K562 (cell line): ENCODE results near the gene TERB1. TPM values are rescaled to one million over a fixed set of nuclear protein-coding genes. Genes with fewer than 3 reads are reported as not detected.

Experiments
- ATAC-seq: fragments of 200-7000 bp; cut with Tn5 transposase; 3 replicates; pipeline ENCODE4 v1.9.1; 2020; ENCODE audit warnings: moderate library complexity
- BruUV-seq: library from RNA; stranded (reverse); fragments of 400-500 nt; replicated peaks from 2 replicates; lab custom pipeline; 2021; lab: Mats Ljungman, UMichigan
- CTCF ChIA-PET: fragments of 300-600 bp; formaldehyde crosslinking; extraction: SDS; loops from one replicate; lab custom pipeline; 2021; ENCODE audit warnings: low intra/inter-chr PET ratio; lab: Yijun Ruan, JAX
- POLR2A ChIA-PET: fragments of 300-600, 350-650 bp; sonication (Branson Sonifier 250); formaldehyde crosslinking; extraction: SDS; loops from one replicate; lab custom pipeline; 2021; ENCODE audit warnings: antibody characterized with exemption, inconsistent platforms; lab: Yijun Ruan, JAX
- DNase-seq, 4 experiments: peaks; one replicate each; pipeline versions ENCODE4 v3.0.0 to v3.0.0-alpha.2; 2011 to 2018; ENCODE audit warnings: low spot score in 3 of 4, mixed read lengths in 3 of 4; ENCODE audit errors: extremely low read depth in 1 of 4
- FAIRE-seq: peaks from 2 replicates; lab custom pipeline; 2011; peaks lifted over from hg19 to GRCh38; lab: Jason Lieb, UNC
- H2AFZ ChIP-seq: 2 replicates; pipeline ENCODE4 v1.6.0; 2011; ENCODE audit warnings: low read depth, low read length, control low read depth, inconsistent platforms
- H3K27ac ChIP-seq: fragments of 200-600 bp; 3 replicates; pipeline ENCODE4 v1.8.0; 2011; ENCODE audit warnings: low read depth, mild to moderate bottlenecking, control low read depth, inconsistent platforms, low read length, moderate library complexity, mixed read lengths; ENCODE audit errors: extremely low read depth
- H3K27me3 ChIP-seq, 2 experiments: fragments of 300-600 bp in 1 of 2; 2 replicates in 1 of 2; 3 replicates in 1 of 2; pipeline versions ENCODE4 v1.6.0 to v1.8.0; 2011; ENCODE audit warnings: inconsistent platforms in 2 of 2, low read length in 2 of 2, mild to moderate bottlenecking in 1 of 2, mixed read lengths in 1 of 2, moderate library complexity in 1 of 2; ENCODE audit not compliant: control insufficient read depth in 2 of 2, insufficient read depth in 2 of 2
- H3K36me3 ChIP-seq: fragments of 300-600 bp; 3 replicates; pipeline ENCODE4 v1.8.0; 2011; ENCODE audit warnings: mild to moderate bottlenecking, low read length, inconsistent platforms; ENCODE audit not compliant: control insufficient read depth, insufficient read depth
- H3K4me1 ChIP-seq, 2 experiments: fragments of 200-600 bp in 1 of 2; replicated peaks in 1 of 2; 2 replicates in 1 of 2; 3 replicates in 1 of 2; pipeline versions ENCODE4 v1.5.1 to v1.8.0; 2011; ENCODE audit warnings: inconsistent platforms in 2 of 2, low read length in 2 of 2, mild to moderate bottlenecking in 1 of 2, mixed read lengths in 1 of 2, moderate library complexity in 1 of 2; ENCODE audit not compliant: control insufficient read depth in 2 of 2, insufficient read depth in 2 of 2
- H3K4me2 ChIP-seq: 2 replicates; pipeline ENCODE4 v1.6.1; 2011; ENCODE audit warnings: low read length, control low read depth, inconsistent platforms, mixed read lengths; ENCODE audit not compliant: insufficient read depth
- H3K4me3 ChIP-seq: fragments of 200-600 bp; sonication (generic), shearing (Covaris generic); 2 replicates; pipeline ENCODE4 v1.5.1; 2016; ENCODE audit warnings: control low read depth, inconsistent platforms
- H3K79me2 ChIP-seq: fragments of 200-600 bp; 3 replicates; pipeline ENCODE4 v1.8.0; 2011; ENCODE audit warnings: low read length, inconsistent platforms; ENCODE audit not compliant: control insufficient read depth, insufficient read depth
- H3K9ac ChIP-seq, 2 experiments: 2 replicates each; pipeline versions ENCODE4 v1.6.0 to v1.6.1; 2011; ENCODE audit warnings: low read depth in 2 of 2, low read length in 2 of 2, control low read depth in 1 of 2, inconsistent platforms in 1 of 2, mild to moderate bottlenecking in 1 of 2, mixed read lengths in 1 of 2; ENCODE audit not compliant: insufficient read depth in 1 of 2
- H3K9me1 ChIP-seq: one replicate; pipeline ENCODE4 v1.6.0; 2011; ENCODE audit warnings: inconsistent platforms, mild to moderate bottlenecking, low read length, moderate library complexity; ENCODE audit not compliant: control insufficient read depth, insufficient read depth
- H3K9me3 ChIP-seq: replicated peaks from 2 replicates; pipeline ENCODE4 v1.5.1; 2011; ENCODE audit warnings: low read depth, low read length, inconsistent platforms; ENCODE audit not compliant: control insufficient read depth, insufficient read depth
- H4K20me1 ChIP-seq: replicated peaks from 2 replicates; pipeline ENCODE4 v1.6.1; 2011; ENCODE audit warnings: low read length, inconsistent platforms, mixed read lengths; ENCODE audit not compliant: control insufficient read depth, insufficient read depth
- ETV5 ChIP-seq: sonication (generic); formaldehyde crosslinking; IDR thresholded peaks from 2 replicates; pipeline ENCODE4 v1.4.0; 2020; ENCODE audit warnings: low read depth, mild to moderate bottlenecking, missing genetic modification reagents
- MAZ ChIP-seq, 2 experiments: fragments of 450-650 bp in 1 of 2; sonication (generic) in 1 of 2; formaldehyde crosslinking; IDR thresholded peaks in 1 of 2; conservative IDR thresholded peaks in 1 of 2; 2 replicates each; pipeline versions ENCODE4 v1.4.0 to v1.5.0; 2020; ENCODE audit warnings: mild to moderate bottlenecking in 1 of 2, missing genetic modification reagents in 1 of 2
- MYC ChIP-seq, 2 experiments: fragments of 250-450 bp in 1 of 2; sonication (Bioruptor Pico) in 1 of 2; IDR thresholded peaks; 2 replicates each; pipeline versions ENCODE4 v1.5.1 to v1.6.1; 2012 to 2021; ENCODE audit warnings: low read depth in 2 of 2, borderline replicate concordance in 1 of 2, improper control_type of control experiment in 1 of 2, low read length in 1 of 2, mild to moderate bottlenecking in 1 of 2, moderate library complexity in 1 of 2
- NBN ChIP-seq: fragments of 450-650 bp; IDR thresholded peaks from 2 replicates; pipeline ENCODE4 v1.6.1; 2016; ENCODE audit warnings: low read depth, mild to moderate bottlenecking
- NFYB ChIP-seq: IDR thresholded peaks from 2 replicates; pipeline ENCODE4 v1.6.1; 2011; ENCODE audit warnings: mild to moderate bottlenecking, moderate library complexity; ENCODE audit not compliant: insufficient read length; ENCODE audit errors: extremely low read depth
- SMAD1 ChIP-seq: fragments of 150-350 bp; IDR thresholded peaks from 2 replicates; pipeline ENCODE4 v1.6.1; 2014; ENCODE audit warnings: low read length, low read depth; ENCODE audit not compliant: partially characterized antibody
- ZNF316 ChIP-seq: fragments of 450-650 bp; IDR thresholded peaks from 2 replicates; pipeline ENCODE4 v1.6.1; 2016
- WGBS: fragments of 100-300 bp; shearing (Covaris generic); methylation state at CpG from one replicate; pipeline ENCODE4 v1.1.6; 2016; ENCODE audit warnings: low coverage, mixed read lengths; ENCODE audit not compliant: insufficient coverage; ENCODE audit errors: missing lambda C conversion rate; 5-methylcytosine and 5-hydroxymethylcytosine counted together
- in situ Hi-C: fragments of 300-500 bp; cut with MboI; formaldehyde crosslinking; loops from 4 replicates; pipeline ENCODE4 v1.15.0; 2018; ENCODE audit warnings: inconsistent platforms, mixed read lengths
- intact Hi-C: fragments of 100-400 bp; cut with micrococcal nuclease; formaldehyde crosslinking; loops from 2 replicates; pipeline ENCODE4 v1.14.2; 2022
- polyA plus RNA-seq, 8 experiments: library from polyadenylated mRNA; depleted of rRNA in 4 of 8; stranded (reverse) in 5 of 8; unstranded in 3 of 8; fragments of >200 nt; fragmentation: Nextera tagmentation in 2 of 8; fragmentation: Illumina TruSeq in 1 of 8; extraction: Ambion mirVana in 2 of 8; extraction: Trizol in 1 of 8; gene quantifications; 2 replicates each; pipeline versions ENCODE4 v1.2.1 to v1.2.3, GENCODE V29; 2011 to 2014; ENCODE audit warnings: inconsistent platforms in 1 of 8, missing spikeins in 1 of 8
- total RNA-seq, 7 experiments: library from RNA; depleted of rRNA in 6 of 7; stranded (reverse); fragments of >200 nt in 6 of 7; fragmentation: Illumina TruSeq in 2 of 7; extraction: Trizol in 2 of 7; gene quantifications; 2 replicates each; pipeline versions ENCODE4 v1.2.1 to v1.2.3, GENCODE V29; 2011 to 2021; ENCODE audit warnings: low replicate concordance in 1 of 7
- TF ChIP-seq, protein P1 (sequence below): fragments of 200-600 bp; sonication (generic); IDR thresholded peaks from one replicate; pipeline ENCODE4 v1.6.1; 2012; ENCODE audit warnings: mild to moderate bottlenecking, low read depth, low read length, inconsistent platforms
- TF ChIP-seq, protein P2 (sequence below): sonication (generic); formaldehyde crosslinking; IDR thresholded peaks from 2 replicates; pipeline ENCODE4 v1.8.0; 2022; ENCODE audit warnings: mild to moderate bottlenecking, missing genetic modification reagents

The TERB1 gene
- total and polyA plus RNA-seq, 9 of the 15 experiments (the other 6 are each of a cell fraction or from before 2014, with no cell fraction given): not detected

DNA sequence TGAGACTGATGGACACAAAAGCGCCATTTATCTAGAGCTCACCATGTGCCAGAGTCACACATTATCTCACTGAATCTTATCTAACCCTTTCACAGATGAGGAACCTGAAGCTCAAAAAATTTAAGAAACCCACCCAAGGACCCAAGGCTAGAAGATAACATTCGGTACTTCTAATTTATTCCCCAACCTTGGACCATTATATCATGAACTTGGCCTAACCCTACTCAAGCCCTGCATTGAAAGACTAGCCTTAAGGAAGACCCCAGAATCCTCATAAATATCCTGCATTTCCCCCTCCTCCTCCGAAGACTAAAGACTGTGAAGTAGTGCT lies 49.4 kb downstream of the TERB1 start:
- in situ Hi-C loops: no loop called here
- H3K27ac ChIP-seq: peak overlapping the region; percentile 94
- H3K4me3 ChIP-seq: peak overlapping the region; percentile 97
- POLR2A ChIA-PET: interaction anchor here (0.6 to 2.8 kb wide), 6 partner anchors 11 to 129 kb away, joined by 3 to 22 read pairs (median 4); no protein-coding TSS in a partner anchor
- DNase-seq (no peak), ATAC-seq (no peak), FAIRE-seq (no peak)
- intact Hi-C loops: no loop called here
- CTCF ChIA-PET: interaction anchor here (1.1 kb wide), 1 partner anchor 143 kb away, joined by 3 read pairs; no protein-coding TSS in a partner anchor
- H4K20me1 ChIP-seq: peaks cover 10% of the 10 kb centered on the region
- H3K9me3 ChIP-seq: no peaks in the 10 kb centered on the region
- H3K4me2 ChIP-seq: peak overlapping the region; percentile 99
- peak overlapping the region; percentile 96 to 99 for H3K9ac ChIP-seq
- H3K79me2 ChIP-seq: peaks cover 38% of the 10 kb centered on the region
- peak overlapping the region; percentile 91 for H2AFZ ChIP-seq
- no peaks in the 10 kb centered on the region for H3K9me1 ChIP-seq
- WGBS: 23% methylated on average over 3 of the region's 3 CpGs
- TSS peak; percentile 64 for BruUV-seq
- peaks cover 9 to 15% of the 10 kb centered on the region in 2 experiments; a peak in 4 of 5 replicates for H3K4me1 ChIP-seq
- H3K36me3 ChIP-seq: peaks cover 33% of the 10 kb centered on the region
- H3K27me3 ChIP-seq: no peaks in the 10 kb centered on the region
- TF ChIP-seq SMAD1 (no peak), ZNF316 (no peak), MAZ (CRISPR knock-in tag; conservative IDR thresholded peaks at IDR 0.05 in 1 of 2, IDR thresholded peaks at IDR 0.05 in 1 of 2) (no peak), ETV5 (CRISPR knock-in tag) (no peak), NFYB (no peak), MYC (IDR thresholded peaks at IDR 0.05; ENCODE audit: low read depth, low read length) (no peak), MYC (CRISPR knock-in tag; IDR thresholded peaks at IDR 0.05; ENCODE audit: borderline replicate concordance, low read depth) (no peak), NBN (no peak)
- TF ChIP-seq, protein P1, sequence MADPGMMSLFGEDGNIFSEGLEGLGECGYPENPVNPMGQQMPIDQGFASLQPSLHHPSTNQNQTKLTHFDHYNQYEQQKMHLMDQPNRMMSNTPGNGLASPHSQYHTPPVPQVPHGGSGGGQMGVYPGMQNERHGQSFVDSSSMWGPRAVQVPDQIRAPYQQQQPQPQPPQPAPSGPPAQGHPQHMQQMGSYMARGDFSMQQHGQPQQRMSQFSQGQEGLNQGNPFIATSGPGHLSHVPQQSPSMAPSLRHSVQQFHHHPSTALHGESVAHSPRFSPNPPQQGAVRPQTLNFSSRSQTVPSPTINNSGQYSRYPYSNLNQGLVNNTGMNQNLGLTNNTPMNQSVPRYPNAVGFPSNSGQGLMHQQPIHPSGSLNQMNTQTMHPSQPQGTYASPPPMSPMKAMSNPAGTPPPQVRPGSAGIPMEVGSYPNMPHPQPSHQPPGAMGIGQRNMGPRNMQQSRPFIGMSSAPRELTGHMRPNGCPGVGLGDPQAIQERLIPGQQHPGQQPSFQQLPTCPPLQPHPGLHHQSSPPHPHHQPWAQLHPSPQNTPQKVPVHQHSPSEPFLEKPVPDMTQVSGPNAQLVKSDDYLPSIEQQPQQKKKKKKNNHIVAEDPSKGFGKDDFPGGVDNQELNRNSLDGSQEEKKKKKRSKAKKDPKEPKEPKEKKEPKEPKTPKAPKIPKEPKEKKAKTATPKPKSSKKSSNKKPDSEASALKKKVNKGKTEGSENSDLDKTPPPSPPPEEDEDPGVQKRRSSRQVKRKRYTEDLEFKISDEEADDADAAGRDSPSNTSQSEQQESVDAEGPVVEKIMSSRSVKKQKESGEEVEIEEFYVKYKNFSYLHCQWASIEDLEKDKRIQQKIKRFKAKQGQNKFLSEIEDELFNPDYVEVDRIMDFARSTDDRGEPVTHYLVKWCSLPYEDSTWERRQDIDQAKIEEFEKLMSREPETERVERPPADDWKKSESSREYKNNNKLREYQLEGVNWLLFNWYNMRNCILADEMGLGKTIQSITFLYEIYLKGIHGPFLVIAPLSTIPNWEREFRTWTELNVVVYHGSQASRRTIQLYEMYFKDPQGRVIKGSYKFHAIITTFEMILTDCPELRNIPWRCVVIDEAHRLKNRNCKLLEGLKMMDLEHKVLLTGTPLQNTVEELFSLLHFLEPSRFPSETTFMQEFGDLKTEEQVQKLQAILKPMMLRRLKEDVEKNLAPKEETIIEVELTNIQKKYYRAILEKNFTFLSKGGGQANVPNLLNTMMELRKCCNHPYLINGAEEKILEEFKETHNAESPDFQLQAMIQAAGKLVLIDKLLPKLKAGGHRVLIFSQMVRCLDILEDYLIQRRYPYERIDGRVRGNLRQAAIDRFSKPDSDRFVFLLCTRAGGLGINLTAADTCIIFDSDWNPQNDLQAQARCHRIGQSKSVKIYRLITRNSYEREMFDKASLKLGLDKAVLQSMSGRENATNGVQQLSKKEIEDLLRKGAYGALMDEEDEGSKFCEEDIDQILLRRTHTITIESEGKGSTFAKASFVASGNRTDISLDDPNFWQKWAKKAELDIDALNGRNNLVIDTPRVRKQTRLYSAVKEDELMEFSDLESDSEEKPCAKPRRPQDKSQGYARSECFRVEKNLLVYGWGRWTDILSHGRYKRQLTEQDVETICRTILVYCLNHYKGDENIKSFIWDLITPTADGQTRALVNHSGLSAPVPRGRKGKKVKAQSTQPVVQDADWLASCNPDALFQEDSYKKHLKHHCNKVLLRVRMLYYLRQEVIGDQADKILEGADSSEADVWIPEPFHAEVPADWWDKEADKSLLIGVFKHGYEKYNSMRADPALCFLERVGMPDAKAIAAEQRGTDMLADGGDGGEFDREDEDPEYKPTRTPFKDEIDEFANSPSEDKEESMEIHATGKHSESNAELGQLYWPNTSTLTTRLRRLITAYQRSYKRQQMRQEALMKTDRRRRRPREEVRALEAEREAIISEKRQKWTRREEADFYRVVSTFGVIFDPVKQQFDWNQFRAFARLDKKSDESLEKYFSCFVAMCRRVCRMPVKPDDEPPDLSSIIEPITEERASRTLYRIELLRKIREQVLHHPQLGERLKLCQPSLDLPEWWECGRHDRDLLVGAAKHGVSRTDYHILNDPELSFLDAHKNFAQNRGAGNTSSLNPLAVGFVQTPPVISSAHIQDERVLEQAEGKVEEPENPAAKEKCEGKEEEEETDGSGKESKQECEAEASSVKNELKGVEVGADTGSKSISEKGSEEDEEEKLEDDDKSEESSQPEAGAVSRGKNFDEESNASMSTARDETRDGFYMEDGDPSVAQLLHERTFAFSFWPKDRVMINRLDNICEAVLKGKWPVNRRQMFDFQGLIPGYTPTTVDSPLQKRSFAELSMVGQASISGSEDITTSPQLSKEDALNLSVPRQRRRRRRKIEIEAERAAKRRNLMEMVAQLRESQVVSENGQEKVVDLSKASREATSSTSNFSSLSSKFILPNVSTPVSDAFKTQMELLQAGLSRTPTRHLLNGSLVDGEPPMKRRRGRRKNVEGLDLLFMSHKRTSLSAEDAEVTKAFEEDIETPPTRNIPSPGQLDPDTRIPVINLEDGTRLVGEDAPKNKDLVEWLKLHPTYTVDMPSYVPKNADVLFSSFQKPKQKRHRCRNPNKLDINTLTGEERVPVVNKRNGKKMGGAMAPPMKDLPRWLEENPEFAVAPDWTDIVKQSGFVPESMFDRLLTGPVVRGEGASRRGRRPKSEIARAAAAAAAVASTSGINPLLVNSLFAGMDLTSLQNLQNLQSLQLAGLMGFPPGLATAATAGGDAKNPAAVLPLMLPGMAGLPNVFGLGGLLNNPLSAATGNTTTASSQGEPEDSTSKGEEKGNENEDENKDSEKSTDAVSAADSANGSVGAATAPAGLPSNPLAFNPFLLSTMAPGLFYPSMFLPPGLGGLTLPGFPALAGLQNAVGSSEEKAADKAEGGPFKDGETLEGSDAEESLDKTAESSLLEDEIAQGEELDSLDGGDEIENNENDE: no peak
- TF ChIP-seq, protein P2, sequence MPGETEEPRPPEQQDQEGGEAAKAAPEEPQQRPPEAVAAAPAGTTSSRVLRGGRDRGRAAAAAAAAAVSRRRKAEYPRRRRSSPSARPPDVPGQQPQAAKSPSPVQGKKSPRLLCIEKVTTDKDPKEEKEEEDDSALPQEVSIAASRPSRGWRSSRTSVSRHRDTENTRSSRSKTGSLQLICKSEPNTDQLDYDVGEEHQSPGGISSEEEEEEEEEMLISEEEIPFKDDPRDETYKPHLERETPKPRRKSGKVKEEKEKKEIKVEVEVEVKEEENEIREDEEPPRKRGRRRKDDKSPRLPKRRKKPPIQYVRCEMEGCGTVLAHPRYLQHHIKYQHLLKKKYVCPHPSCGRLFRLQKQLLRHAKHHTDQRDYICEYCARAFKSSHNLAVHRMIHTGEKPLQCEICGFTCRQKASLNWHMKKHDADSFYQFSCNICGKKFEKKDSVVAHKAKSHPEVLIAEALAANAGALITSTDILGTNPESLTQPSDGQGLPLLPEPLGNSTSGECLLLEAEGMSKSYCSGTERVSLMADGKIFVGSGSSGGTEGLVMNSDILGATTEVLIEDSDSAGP: no peak
